DND-41 (cell line): Measurements from ENCODE around the gene STON2.

Experiments used
- EZH2 ChIP-seq: IDR thresholded peaks from 3 replicates; pipeline ENCODE4 v1.6.1; 2012; ENCODE audit warnings: borderline replicate concordance, low read depth, mild to moderate bottlenecking, moderate library complexity, low read length, inconsistent platforms; ENCODE audit not compliant: severe bottlenecking
- TF ChIP-seq, protein P1 (sequence below): IDR thresholded peaks from 2 replicates; pipeline ENCODE4 v1.5.1; 2012; ENCODE audit warnings: borderline replicate concordance, low read length, moderate library complexity, mild to moderate bottlenecking; ENCODE audit not compliant: poor library complexity, severe bottlenecking; ENCODE audit errors: extremely low read depth

DNA sequence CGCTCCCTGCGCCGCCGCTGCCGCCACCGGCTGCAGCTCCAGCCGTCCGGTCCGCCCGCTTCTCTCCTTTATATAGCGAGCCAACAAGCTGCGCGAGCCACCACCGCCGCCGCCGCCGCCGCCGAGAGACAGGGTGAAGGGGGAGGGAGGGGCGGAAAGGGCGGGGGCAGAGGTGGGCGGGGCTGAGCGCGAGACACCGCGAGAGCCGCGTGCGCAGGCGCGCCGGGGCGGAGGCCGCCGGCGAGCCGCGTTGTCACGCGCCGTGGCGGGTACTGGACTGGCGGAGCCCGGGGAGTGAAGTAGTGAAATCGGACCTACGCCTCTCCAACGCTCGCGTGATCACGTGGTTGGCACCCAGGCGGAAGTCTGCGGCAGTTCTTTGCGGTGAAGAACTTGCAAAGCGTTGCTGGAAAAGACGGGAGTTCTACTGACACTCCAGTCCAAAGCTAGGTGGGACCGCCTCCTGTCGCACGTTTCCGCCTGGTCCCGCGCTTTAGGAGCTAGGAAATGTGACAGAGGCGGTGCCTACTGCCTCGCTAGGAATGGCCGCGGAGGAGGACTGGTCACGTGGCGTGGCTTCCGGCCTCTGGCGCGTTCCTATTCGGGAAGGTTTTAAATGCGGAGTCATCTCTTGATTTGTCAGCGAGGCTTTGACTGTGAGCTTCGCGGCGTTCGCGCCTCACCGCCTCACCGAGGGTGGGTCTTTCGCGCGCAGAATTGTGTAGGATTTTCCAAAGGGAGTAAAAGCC lies 179.1 kb downstream of the STON2 start, which contains the start of gene GTF2A1:
- TF ChIP-seq, protein P1, sequence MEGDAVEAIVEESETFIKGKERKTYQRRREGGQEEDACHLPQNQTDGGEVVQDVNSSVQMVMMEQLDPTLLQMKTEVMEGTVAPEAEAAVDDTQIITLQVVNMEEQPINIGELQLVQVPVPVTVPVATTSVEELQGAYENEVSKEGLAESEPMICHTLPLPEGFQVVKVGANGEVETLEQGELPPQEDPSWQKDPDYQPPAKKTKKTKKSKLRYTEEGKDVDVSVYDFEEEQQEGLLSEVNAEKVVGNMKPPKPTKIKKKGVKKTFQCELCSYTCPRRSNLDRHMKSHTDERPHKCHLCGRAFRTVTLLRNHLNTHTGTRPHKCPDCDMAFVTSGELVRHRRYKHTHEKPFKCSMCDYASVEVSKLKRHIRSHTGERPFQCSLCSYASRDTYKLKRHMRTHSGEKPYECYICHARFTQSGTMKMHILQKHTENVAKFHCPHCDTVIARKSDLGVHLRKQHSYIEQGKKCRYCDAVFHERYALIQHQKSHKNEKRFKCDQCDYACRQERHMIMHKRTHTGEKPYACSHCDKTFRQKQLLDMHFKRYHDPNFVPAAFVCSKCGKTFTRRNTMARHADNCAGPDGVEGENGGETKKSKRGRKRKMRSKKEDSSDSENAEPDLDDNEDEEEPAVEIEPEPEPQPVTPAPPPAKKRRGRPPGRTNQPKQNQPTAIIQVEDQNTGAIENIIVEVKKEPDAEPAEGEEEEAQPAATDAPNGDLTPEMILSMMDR: no peak
- no peak for TF ChIP-seq EZH2
